ENCODE data around the gene MAML2.

GRCh38 chr11:96316869-96317268 is 26.1 kb downstream of the MAML2 start:
- TF ChIP-seq EZH2phosphoT487 (IDR thresholded peaks at IDR 0.05) (no peak), CTCF (IDR thresholded peaks at IDR 0.05) (no peak), EZH2 (IDR thresholded peaks at IDR 0.05) (no peak)

Data from neural progenitor cell (in vitro differentiated cells).